Activated T-cell treated with anti-CD3 and anti-CD28 coated beads, Interleukin-2, amount 50 U/mL, for 4 hours (primary cell): ENCODE results near the gene SST. TPM values are rescaled to one million over a fixed set of nuclear protein-coding genes. Genes with fewer than 3 reads are reported as not detected.

ENCODE experiments used
- ATAC-seq, 2 donors: fragments of 200-7000 bp; cut with Tn5 transposase; one replicate each; pipeline ENCODE4 v1.10.0; 2021
- DNase-seq: peaks from one replicate; pipeline ENCODE4 v3.0.0-alpha.2; 2020
- H3K27me3 Mint-ChIP-seq: one replicate; pipeline ENCODE4 v1.8.0; 2021; ENCODE audit warnings: low read depth, mixed read lengths
- H3K36me3 Mint-ChIP-seq: one replicate; pipeline ENCODE4 v1.8.0; 2022; ENCODE audit warnings: mixed read lengths; ENCODE audit not compliant: insufficient read depth
- H3K4me1 Mint-ChIP-seq: one replicate; pipeline ENCODE4 v1.8.0; 2021; ENCODE audit warnings: low read depth, mixed read lengths
- H3K4me3 Mint-ChIP-seq: one replicate; pipeline ENCODE4 v1.8.0; 2021; ENCODE audit warnings: mild to moderate bottlenecking, moderate library complexity, mixed read lengths
- H3K9me3 Mint-ChIP-seq: one replicate; pipeline ENCODE4 v1.8.0; 2021; ENCODE audit warnings: mixed read lengths
- total RNA-seq, 3 donors: library from RNA; stranded (reverse); gene quantifications; one replicate each; pipeline ENCODE4 v1.2.1, GENCODE V29; 2021

Gene SST
- total RNA-seq, 3 donors from 2014 or later, result not detected

DNA sequence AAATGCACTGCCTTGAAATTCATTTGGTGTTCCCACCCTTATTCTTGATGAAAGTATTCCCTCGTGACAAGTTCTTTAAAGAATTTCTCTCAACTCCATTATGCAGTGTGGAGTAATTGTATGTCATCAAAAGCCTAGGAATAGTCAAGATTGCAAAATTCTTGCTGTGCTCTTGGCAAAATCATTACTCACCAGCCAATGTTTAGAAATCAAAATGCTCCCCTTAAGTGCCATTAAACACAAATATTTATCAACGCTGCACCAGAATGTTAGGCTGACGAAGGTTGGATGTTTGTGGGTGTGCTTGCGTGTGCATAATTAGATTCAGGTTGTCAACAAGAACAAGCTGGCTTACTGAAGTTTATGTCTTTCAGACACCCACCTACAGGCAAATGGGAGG lies 40.5 kb downstream of the SST start:
- ATAC-seq (no peak), DNase-seq (no peak)
- Mint-ChIP-seq H3K36me3 (no peaks in the 10 kb centered on the region), H3K9me3 (no peaks in the 10 kb centered on the region), H3K4me1 (no peaks in the 10 kb centered on the region), H3K4me3 (no peak overlapping the region), H3K27me3 (peaks cover 5% of the 10 kb centered on the region)

DNA sequence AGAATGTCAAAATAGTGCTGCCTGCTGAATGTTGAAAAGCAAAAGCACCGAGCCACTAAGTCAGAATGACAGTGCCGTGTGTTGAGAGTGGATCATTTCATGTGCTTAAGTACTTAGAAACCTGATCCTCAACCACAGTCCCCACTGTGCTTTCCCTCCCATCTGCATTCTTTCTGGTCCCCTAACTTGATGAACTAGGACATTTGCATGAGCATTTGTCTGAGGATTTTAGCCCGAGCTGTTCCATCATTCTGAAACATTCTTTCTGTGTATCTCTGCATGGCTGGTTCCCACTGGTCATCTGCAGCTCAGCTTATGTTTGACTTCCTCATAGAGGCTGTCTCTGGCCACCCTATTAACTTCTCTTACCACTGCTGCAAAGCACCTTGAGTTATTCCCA lies 42.0 kb downstream of the SST start:
- Mint-ChIP-seq H3K4me1 (no peaks in the 10 kb centered on the region), H3K27me3 (peaks cover 7% of the 10 kb centered on the region), H3K36me3 (no peaks in the 10 kb centered on the region), H3K4me3 (no peak overlapping the region), H3K9me3 (no peaks in the 10 kb centered on the region)
- no peak for DNase-seq
- ATAC-seq, result no peak

DNA sequence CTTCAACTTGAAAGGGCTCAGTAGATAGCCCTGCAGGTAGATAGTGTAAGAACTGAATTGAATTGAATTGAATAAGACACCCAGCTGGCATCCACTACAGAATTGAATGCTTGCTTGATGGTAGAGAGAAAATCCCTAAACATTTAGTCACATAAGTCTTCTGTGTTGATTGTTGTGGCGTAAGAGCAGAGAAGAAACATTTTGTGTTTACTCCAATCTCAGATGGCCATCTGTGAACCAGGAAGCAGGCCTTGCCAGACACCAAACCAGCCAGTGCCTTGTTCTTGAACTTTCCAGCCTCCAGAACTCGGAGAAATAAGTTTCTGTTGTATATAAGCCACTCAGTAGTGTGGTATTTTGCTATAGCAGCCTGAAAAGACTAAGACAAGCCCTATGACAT lies 43.6 kb downstream of the SST start:
- no peak for ATAC-seq

GRCh38 chr3:187624588-187624987 lies 45.6 kb downstream of the SST start:
- H3K4me1 Mint-ChIP-seq, result no peaks in the 10 kb centered on the region

More for the DNA sequence above, 43.6 kb downstream of the SST start:
- Mint-ChIP-seq H3K4me3 (no peak overlapping the region), H3K36me3 (no peaks in the 10 kb centered on the region), H3K9me3 (no peaks in the 10 kb centered on the region), H3K27me3 (peaks cover 10% of the 10 kb centered on the region), H3K4me1 (no peaks in the 10 kb centered on the region)
- no peak for DNase-seq

DNA sequence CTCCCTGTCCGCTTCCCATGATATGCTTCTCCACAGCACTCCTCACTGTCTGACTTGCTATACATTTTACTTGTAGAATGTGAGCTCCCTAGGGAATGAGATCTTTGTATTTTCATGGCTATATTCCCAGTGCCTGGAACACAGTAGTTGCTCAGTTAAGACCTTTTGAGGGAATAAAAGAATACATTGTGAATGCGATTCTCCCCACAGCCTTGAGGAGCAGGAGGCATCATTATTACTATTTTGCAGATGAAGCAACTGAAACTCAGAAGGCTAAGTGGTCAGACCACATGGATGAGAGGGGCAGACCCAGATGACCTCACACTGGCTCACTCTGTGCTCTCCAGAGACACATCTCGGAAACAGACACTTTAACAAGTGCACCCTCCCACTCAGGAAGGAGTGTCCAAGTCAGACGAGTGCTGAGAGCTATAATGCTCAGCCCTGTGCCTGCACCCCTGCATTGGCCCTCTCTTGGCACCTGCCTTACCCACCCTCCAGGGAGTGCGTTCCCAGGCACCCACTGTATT lies 46.8 kb downstream of the SST start:
- ATAC-seq (no peak), DNase-seq (no peak)
- Mint-ChIP-seq H3K36me3 (no peaks in the 10 kb centered on the region), H3K4me3 (no peak overlapping the region), H3K4me1 (no peaks in the 10 kb centered on the region), H3K27me3 (peaks cover 6% of the 10 kb centered on the region), H3K9me3 (no peaks in the 10 kb centered on the region)

More at GRCh38 chr3:187624588-187624987, 45.6 kb downstream of the SST start:
- peaks cover 6% of the 10 kb centered on the region for H3K27me3 Mint-ChIP-seq
- no peak overlapping the region for H3K4me3 Mint-ChIP-seq
- DNase-seq (no peak), ATAC-seq (no peak)
- H3K36me3 Mint-ChIP-seq, result no peaks in the 10 kb centered on the region
- no peaks in the 10 kb centered on the region for H3K9me3 Mint-ChIP-seq

GRCh38 chr3:187621881-187622280 lies 48.3 kb downstream of the SST start:
- no peak for DNase-seq
- H3K9me3 Mint-ChIP-seq, result no peaks in the 10 kb centered on the region
- no peak overlapping the region for H3K4me3 Mint-ChIP-seq
- no peaks in the 10 kb centered on the region for H3K4me1 Mint-ChIP-seq
- no peaks in the 10 kb centered on the region for H3K36me3 Mint-ChIP-seq
- ATAC-seq, result no peak
- H3K27me3 Mint-ChIP-seq, result peaks cover 6% of the 10 kb centered on the region

DNA sequence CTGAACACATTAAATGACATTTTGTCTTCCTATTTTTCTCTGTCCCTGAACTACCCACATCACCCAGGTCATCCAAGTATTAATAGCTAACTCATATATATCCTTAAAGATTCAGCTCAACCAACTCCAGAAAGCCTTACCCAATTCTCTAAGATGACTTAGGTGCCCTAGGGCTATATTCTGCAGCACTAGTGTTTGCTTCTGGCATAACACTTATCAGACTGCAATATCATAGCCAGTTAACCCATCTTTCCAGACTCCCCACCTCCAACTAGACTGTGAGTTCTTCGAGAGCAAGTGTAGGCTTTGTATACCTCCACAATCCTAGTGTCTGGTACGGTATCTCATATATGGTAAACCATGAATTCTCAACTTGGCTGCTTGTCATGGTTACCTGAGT lies 50.7 kb downstream of the SST start:
- H3K4me3 Mint-ChIP-seq, result no peak overlapping the region
- no peaks in the 10 kb centered on the region for H3K9me3 Mint-ChIP-seq
- DNase-seq (no peak), ATAC-seq (no peak)
- peaks cover 6% of the 10 kb centered on the region for H3K27me3 Mint-ChIP-seq
- H3K36me3 Mint-ChIP-seq, result no peaks in the 10 kb centered on the region
- no peaks in the 10 kb centered on the region for H3K4me1 Mint-ChIP-seq

Other genes with a start within 250 kb of the SST start
- not detected for gene RTP2, start 32.2 kb upstream of the SST start, total RNA-seq
- 10 to 100 TPM; 35.7 to 40.5 (median 39.1) TPM for gene BCL6, start 75.1 kb upstream of the SST start, total RNA-seq